ENCODE results near the gene GRAMD1C. TPM values are rescaled to one million over a fixed set of nuclear protein-coding genes. Genes with fewer than 3 reads are reported as not detected.

The GRAMD1C gene
- total and polyA plus RNA-seq, 2 of the 13 experiments (the other 11 are each of a cell fraction or from before 2014, with no cell fraction given) = 0.45 TPM; not detected in 1

GRCh38 chr3:113947372-113948014 is 108.9 kb downstream of the GRAMD1C start, which contains the start of gene ZDHHC23 (continued):
- TF ChIP-seq, protein P1, sequence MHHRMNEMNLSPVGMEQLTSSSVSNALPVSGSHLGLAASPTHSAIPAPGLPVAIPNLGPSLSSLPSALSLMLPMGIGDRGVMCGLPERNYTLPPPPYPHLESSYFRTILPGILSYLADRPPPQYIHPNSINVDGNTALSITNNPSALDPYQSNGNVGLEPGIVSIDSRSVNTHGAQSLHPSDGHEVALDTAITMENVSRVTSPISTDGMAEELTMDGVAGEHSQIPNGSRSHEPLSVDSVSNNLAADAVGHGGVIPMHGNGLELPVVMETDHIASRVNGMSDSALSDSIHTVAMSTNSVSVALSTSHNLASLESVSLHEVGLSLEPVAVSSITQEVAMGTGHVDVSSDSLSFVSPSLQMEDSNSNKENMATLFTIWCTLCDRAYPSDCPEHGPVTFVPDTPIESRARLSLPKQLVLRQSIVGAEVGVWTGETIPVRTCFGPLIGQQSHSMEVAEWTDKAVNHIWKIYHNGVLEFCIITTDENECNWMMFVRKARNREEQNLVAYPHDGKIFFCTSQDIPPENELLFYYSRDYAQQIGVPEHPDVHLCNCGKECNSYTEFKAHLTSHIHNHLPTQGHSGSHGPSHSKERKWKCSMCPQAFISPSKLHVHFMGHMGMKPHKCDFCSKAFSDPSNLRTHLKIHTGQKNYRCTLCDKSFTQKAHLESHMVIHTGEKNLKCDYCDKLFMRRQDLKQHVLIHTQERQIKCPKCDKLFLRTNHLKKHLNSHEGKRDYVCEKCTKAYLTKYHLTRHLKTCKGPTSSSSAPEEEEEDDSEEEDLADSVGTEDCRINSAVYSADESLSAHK (CRISPR knock-in tag; IDR thresholded peaks at IDR 0.05; ENCODE audit: borderline replicate concordance) = no peak
- TF ChIP-seq ZNF382 (CRISPR knock-in tag; IDR thresholded peaks at IDR 0.05; ENCODE audit: borderline replicate concordance) (no peak), ZSCAN30 (CRISPR knock-in tag; IDR thresholded peaks at IDR 0.05) (no peak), THAP11 (CRISPR knock-in tag; IDR thresholded peaks at IDR 0.05) (0 out of 2 replicates have a peak, but pooled peaks have one; percentile 12), HNRNPL (IDR thresholded peaks at IDR 0.05; ENCODE audit: low read depth, low read length) (no peak), KMT2A (CRISPR knock-in tag; IDR thresholded peaks at IDR 0.05) (no peak), AKNA (CRISPR knock-in tag; IDR thresholded peaks at IDR 0.05; ENCODE audit: borderline replicate concordance) (no peak), MXI1 (IDR thresholded peaks at IDR 0.05; ENCODE audit: borderline replicate concordance, low read depth, low read length) (peak; percentile 44; the same call in 1 of the 3 replicates), NCOA5 (CRISPR knock-in tag; IDR thresholded peaks at IDR 0.05) (no peak), CREBL2 (CRISPR knock-in tag; IDR thresholded peaks at IDR 0.05; ENCODE audit: borderline replicate concordance) (no peak), ZNF746 (CRISPR knock-in tag; IDR thresholded peaks at IDR 0.05) (peak; percentile 15; the same call in 1 of the 2 replicates), SAP130 (CRISPR knock-in tag; IDR thresholded peaks at IDR 0.05; ENCODE audit: low read depth) (no peak; the same call in 1 of the 2 replicates), MTF1 (CRISPR knock-in tag; IDR thresholded peaks at IDR 0.05) (no peak), ZNF672 (CRISPR knock-in tag; IDR thresholded peaks at IDR 0.05) (0 out of 2 replicates have a peak, but pooled peaks have one; percentile 1), EEA1 (CRISPR knock-in tag; IDR thresholded peaks at IDR 0.05; ENCODE audit: borderline replicate concordance) (no peak), ZNF280B (CRISPR knock-in tag; IDR thresholded peaks at IDR 0.05; ENCODE audit: borderline replicate concordance) (no peak)
- TF ChIP-seq, protein P2, sequence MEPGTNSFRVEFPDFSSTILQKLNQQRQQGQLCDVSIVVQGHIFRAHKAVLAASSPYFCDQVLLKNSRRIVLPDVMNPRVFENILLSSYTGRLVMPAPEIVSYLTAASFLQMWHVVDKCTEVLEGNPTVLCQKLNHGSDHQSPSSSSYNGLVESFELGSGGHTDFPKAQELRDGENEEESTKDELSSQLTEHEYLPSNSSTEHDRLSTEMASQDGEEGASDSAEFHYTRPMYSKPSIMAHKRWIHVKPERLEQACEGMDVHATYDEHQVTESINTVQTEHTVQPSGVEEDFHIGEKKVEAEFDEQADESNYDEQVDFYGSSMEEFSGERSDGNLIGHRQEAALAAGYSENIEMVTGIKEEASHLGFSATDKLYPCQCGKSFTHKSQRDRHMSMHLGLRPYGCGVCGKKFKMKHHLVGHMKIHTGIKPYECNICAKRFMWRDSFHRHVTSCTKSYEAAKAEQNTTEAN (CRISPR knock-in tag; conservative IDR thresholded peaks at IDR 0.05) = 0 out of 2 replicates have a peak, but pooled peaks have one; percentile 20

Measured in HepG2 (cell line).